GM23338 (cell line): ENCODE measurements around the gene IGSF10. TPM values are rescaled to one million over a fixed set of nuclear protein-coding genes. Genes with fewer than 3 reads are reported as not detected.

Experiments
- ATAC-seq: fragments of 200-7000 bp; cut with Tn5 transposase; 3 replicates; pipeline ENCODE4 v1.9.1; 2020
- DNase-seq: peaks from one replicate; pipeline ENCODE4 v3.0.0-alpha.2; 2015; ENCODE audit warnings: low spot score
- H2AFZ ChIP-seq: fragments of 200-600 bp; sonication (generic); 2 replicates; pipeline ENCODE4 v1.8.0; 2016; ENCODE audit warnings: antibody characterized with exemption, mild to moderate bottlenecking, moderate library complexity
- H3F3A ChIP-seq: fragments of 200-600 bp; sonication (generic); replicated peaks from 2 replicates; pipeline ENCODE4 v1.8.0; 2017; ENCODE audit warnings: antibody characterized with exemption, mixed run types, low read depth
- H3K27ac ChIP-seq: fragments of 200-600 bp; sonication (generic); 2 replicates; pipeline ENCODE4 v1.6.1; 2016; ENCODE audit warnings: low read depth
- H3K27me3 ChIP-seq: fragments of 200-600 bp; sonication (generic); 2 replicates; pipeline ENCODE4 v1.8.0; 2016; ENCODE audit warnings: mild to moderate bottlenecking, mixed run types, moderate library complexity; ENCODE audit not compliant: insufficient read depth
- H3K36me3 ChIP-seq: fragments of 200-600 bp; sonication (generic); 2 replicates; pipeline ENCODE4 v1.8.0; 2016; ENCODE audit warnings: mild to moderate bottlenecking; ENCODE audit not compliant: insufficient read depth
- H3K4me1 ChIP-seq: fragments of 200-600 bp; sonication (generic); 2 replicates; pipeline ENCODE4 v1.8.0; 2016; ENCODE audit warnings: mild to moderate bottlenecking, moderate library complexity; ENCODE audit not compliant: insufficient read depth
- H3K4me2 ChIP-seq: fragments of 200-600 bp; sonication (generic); 2 replicates; pipeline ENCODE4 v1.7.1; 2017; ENCODE audit warnings: mixed run types
- H3K4me3 ChIP-seq: fragments of 200-600 bp; sonication (generic); 2 replicates; pipeline ENCODE4 v1.6.1; 2016; ENCODE audit warnings: mixed run types
- H3K79me2 ChIP-seq: fragments of 200-600 bp; sonication (generic); replicated peaks from 2 replicates; pipeline ENCODE4 v1.8.0; 2017; ENCODE audit warnings: mild to moderate bottlenecking; ENCODE audit not compliant: insufficient read depth
- H3K9me2 ChIP-seq: fragments of 200-600 bp; sonication (generic); 2 replicates; pipeline ENCODE4 v1.8.0; 2017; ENCODE audit not compliant: insufficient read depth
- H4K20me1 ChIP-seq: fragments of 200-600 bp; sonication (generic); replicated peaks from 2 replicates; pipeline ENCODE4 v1.8.0; 2017; ENCODE audit warnings: mild to moderate bottlenecking; ENCODE audit not compliant: insufficient read depth
- H3K27ac Mint-ChIP-seq: 2 replicates; pipeline ENCODE4 v1.8.0; 2020; ENCODE audit warnings: inconsistent platforms, mild to moderate bottlenecking, moderate library complexity, mixed read lengths
- H3K27me3 Mint-ChIP-seq: 3 replicates; pipeline ENCODE4 v1.8.0; 2022; ENCODE audit warnings: low read depth, mild to moderate bottlenecking, moderate library complexity, mixed read lengths, inconsistent platforms; ENCODE audit not compliant: insufficient read depth, poor library complexity
- H3K36me3 Mint-ChIP-seq: 3 replicates; pipeline ENCODE4 v1.8.0; 2021; ENCODE audit warnings: low read depth, mild to moderate bottlenecking, inconsistent platforms, moderate library complexity, mixed read lengths
- H3K4me1 Mint-ChIP-seq: 3 replicates; pipeline ENCODE4 v1.8.0; 2020; ENCODE audit warnings: mild to moderate bottlenecking, inconsistent platforms, mixed read lengths
- H3K4me3 Mint-ChIP-seq: 3 replicates; pipeline ENCODE4 v1.8.0; 2021; ENCODE audit warnings: moderate library complexity, mild to moderate bottlenecking, inconsistent platforms, mixed read lengths
- H3K9me3 Mint-ChIP-seq: 3 replicates; pipeline ENCODE4 v1.8.0; 2020; ENCODE audit warnings: moderate library complexity, mild to moderate bottlenecking, inconsistent platforms, mixed read lengths
- CREB1 ChIP-seq: fragments of 250-450 bp; sonication (Bioruptor Pico); IDR thresholded peaks from 2 replicates; pipeline ENCODE4 v1.5.0; 2020; ENCODE audit warnings: low read depth, mild to moderate bottlenecking, moderate library complexity
- EZH2 ChIP-seq: fragments of 200-600 bp; sonication (generic); IDR thresholded peaks from one replicate; pipeline ENCODE4 v1.8.0; 2017; ENCODE audit warnings: antibody characterized with exemption, mild to moderate bottlenecking, low read depth; ENCODE audit not compliant: unreplicated experiment
- EZH2phosphoT487 ChIP-seq: fragments of 200-600 bp; sonication (generic); IDR thresholded peaks from one replicate; pipeline ENCODE4 v1.8.1; 2018; ENCODE audit warnings: antibody characterized with exemption; ENCODE audit not compliant: unreplicated experiment
- NANOG ChIP-seq: IDR thresholded peaks from 2 replicates; pipeline ENCODE4 v1.6.1; 2016; ENCODE audit warnings: antibody characterized with exemption, borderline replicate concordance
- POLR2AphosphoS5 ChIP-seq: IDR thresholded peaks from 2 replicates; pipeline ENCODE4 v1.6.1; 2016; ENCODE audit warnings: antibody characterized with exemption, low read depth
- STAT1 ChIP-seq: IDR thresholded peaks from one replicate; pipeline ENCODE4 v1.6.1; 2016; ENCODE audit warnings: antibody characterized with exemption; ENCODE audit not compliant: unreplicated experiment
- ZNF331 ChIP-seq: fragments of 250-450 bp; sonication (Bioruptor Pico); IDR thresholded peaks from 2 replicates; pipeline ENCODE4 v1.5.0; 2020; ENCODE audit warnings: low read depth, mild to moderate bottlenecking, moderate library complexity
- polyA plus RNA-seq: library from polyadenylated mRNA; unstranded; fragments of >200 nt; fragmentation: Nextera tagmentation; extraction: Ambion mirVana; gene quantifications from 2 replicates; pipeline ENCODE4 v1.2.1, GENCODE V29; 2016
- total RNA-seq: library from RNA; depleted of rRNA; stranded (reverse); fragments of >200 nt; shearing (Covaris generic); gene quantifications from 2 replicates; pipeline ENCODE4 v1.2.3, GENCODE V29; 2014
- TF ChIP-seq, protein P1 (sequence below): fragments of 250-450 bp; sonication (Bioruptor Pico); IDR thresholded peaks from 2 replicates; pipeline ENCODE4 v1.5.0; 2020; ENCODE audit warnings: mild to moderate bottlenecking, moderate library complexity
- TF ChIP-seq, protein P2 (sequence below): IDR thresholded peaks from 2 replicates; pipeline ENCODE4 v1.6.1; 2016; ENCODE audit warnings: antibody characterized with exemption
- TF ChIP-seq, protein P3 (sequence below): IDR thresholded peaks from one replicate; pipeline ENCODE4 v1.6.1; 2018; ENCODE audit warnings: antibody characterized with exemption; ENCODE audit not compliant: unreplicated experiment
- TF ChIP-seq, protein P4 (sequence below), 2 experiments: fragments of 200-600 bp in 1 of 2; sonication (generic) in 1 of 2; conservative IDR thresholded peaks; 2 replicates each; pipeline versions ENCODE4 v1.5.1 to v1.6.1; 2016 to 2017; ENCODE audit warnings: antibody characterized with exemption in 2 of 2, low read depth in 2 of 2, mild to moderate bottlenecking in 2 of 2, moderate library complexity in 1 of 2

The IGSF10 gene
- total and polyA plus RNA-seq, 2 experiments from 2014 or later = 0.50 to 0.94 TPM

DNA sequence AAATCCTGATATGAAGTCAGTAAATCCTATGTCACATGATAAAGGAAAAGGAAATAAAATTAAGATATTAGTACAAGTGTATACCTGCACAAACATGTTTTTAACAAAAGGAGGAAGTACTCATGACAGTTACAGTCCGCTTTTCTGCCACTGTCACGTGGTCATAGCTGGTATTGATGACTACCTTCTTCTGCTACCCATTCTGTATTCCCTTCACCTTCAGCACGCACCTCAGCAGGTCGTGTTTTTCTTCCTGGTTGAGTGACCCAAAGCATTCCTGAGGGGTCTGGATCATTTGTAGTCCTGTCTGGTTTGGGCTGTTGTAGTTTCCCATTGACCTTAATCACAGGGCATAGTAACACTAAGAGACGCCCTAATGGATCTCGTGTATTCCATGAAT lies 41.1 kb downstream of the IGSF10 start (continued):
- TF ChIP-seq, protein P1, sequence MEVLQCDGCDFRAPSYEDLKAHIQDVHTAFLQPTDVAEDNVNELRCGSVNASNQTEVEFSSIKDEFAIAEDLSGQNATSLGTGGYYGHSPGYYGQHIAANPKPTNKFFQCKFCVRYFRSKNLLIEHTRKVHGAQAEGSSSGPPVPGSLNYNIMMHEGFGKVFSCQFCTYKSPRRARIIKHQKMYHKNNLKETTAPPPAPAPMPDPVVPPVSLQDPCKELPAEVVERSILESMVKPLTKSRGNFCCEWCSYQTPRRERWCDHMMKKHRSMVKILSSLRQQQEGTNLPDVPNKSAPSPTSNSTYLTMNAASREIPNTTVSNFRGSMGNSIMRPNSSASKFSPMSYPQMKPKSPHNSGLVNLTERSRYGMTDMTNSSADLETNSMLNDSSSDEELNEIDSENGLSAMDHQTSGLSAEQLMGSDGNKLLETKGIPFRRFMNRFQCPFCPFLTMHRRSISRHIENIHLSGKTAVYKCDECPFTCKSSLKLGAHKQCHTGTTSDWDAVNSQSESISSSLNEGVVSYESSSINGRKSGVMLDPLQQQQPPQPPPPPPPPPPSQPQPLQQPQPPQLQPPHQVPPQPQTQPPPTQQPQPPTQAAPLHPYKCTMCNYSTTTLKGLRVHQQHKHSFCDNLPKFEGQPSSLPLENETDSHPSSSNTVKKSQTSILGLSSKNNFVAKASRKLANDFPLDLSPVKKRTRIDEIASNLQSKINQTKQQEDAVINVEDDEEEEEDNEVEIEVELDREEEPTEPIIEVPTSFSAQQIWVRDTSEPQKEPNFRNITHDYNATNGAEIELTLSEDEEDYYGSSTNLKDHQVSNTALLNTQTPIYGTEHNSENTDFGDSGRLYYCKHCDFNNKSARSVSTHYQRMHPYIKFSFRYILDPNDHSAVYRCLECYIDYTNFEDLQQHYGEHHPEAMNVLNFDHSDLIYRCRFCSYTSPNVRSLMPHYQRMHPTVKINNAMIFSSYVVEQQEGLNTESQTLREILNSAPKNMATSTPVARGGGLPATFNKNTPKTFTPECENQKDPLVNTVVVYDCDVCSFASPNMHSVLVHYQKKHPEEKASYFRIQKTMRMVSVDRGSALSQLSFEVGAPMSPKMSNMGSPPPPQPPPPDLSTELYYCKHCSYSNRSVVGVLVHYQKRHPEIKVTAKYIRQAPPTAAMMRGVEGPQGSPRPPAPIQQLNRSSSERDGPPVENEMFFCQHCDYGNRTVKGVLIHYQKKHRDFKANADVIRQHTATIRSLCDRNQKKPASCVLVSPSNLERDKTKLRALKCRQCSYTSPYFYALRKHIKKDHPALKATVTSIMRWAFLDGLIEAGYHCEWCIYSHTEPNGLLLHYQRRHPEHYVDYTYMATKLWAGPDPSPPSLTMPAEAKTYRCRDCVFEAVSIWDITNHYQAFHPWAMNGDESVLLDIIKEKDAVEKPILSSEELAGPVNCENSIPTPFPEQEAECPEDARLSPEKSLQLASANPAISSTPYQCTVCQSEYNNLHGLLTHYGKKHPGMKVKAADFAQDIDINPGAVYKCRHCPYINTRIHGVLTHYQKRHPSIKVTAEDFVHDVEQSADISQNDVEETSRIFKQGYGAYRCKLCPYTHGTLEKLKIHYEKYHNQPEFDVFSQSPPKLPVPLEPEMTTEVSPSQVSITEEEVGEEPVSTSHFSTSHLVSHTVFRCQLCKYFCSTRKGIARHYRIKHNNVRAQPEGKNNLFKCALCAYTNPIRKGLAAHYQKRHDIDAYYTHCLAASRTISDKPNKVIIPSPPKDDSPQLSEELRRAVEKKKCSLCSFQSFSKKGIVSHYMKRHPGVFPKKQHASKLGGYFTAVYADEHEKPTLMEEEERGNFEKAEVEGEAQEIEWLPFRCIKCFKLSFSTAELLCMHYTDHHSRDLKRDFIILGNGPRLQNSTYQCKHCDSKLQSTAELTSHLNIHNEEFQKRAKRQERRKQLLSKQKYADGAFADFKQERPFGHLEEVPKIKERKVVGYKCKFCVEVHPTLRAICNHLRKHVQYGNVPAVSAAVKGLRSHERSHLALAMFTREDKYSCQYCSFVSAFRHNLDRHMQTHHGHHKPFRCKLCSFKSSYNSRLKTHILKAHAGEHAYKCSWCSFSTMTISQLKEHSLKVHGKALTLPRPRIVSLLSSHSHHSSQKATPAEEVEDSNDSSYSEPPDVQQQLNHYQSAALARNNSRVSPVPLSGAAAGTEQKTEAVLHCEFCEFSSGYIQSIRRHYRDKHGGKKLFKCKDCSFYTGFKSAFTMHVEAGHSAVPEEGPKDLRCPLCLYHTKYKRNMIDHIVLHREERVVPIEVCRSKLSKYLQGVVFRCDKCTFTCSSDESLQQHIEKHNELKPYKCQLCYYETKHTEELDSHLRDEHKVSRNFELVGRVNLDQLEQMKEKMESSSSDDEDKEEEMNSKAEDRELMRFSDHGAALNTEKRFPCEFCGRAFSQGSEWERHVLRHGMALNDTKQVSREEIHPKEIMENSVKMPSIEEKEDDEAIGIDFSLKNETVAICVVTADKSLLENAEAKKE (CRISPR knock-in tag) = no peak
- TF ChIP-seq EZH2phosphoT487 (no peak), ZNF331 (CRISPR knock-in tag) (no peak)
- TF ChIP-seq, protein P2, sequence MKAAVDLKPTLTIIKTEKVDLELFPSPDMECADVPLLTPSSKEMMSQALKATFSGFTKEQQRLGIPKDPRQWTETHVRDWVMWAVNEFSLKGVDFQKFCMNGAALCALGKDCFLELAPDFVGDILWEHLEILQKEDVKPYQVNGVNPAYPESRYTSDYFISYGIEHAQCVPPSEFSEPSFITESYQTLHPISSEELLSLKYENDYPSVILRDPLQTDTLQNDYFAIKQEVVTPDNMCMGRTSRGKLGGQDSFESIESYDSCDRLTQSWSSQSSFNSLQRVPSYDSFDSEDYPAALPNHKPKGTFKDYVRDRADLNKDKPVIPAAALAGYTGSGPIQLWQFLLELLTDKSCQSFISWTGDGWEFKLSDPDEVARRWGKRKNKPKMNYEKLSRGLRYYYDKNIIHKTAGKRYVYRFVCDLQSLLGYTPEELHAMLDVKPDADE = no peak

DNA sequence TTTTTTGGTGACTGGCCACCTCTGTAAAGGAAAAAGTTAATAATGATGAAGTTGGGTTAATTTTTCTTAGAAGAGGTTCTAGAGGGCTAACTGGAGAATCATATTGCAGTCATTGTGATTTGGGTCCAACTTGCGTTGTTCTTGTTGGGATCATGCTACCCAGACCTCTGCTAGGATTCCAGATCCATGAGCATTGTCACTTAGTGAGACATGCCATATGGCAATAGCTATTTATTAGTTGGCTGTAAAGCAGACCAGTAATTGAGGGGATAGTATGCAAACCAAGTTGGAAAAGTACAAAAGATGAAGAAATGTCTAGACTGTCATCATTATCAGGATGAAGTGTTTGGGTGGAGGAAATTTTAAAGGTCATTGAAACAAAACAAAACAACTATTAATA lies 45.6 kb downstream of the IGSF10 start:
- no peaks in the 10 kb centered on the region for H3K9me3 Mint-ChIP-seq
- ATAC-seq = no peak
- H3K36me3 ChIP-seq = peaks cover 2% of the 10 kb centered on the region; the same call in 1 of the 2 replicates
- TF ChIP-seq, protein P3, sequence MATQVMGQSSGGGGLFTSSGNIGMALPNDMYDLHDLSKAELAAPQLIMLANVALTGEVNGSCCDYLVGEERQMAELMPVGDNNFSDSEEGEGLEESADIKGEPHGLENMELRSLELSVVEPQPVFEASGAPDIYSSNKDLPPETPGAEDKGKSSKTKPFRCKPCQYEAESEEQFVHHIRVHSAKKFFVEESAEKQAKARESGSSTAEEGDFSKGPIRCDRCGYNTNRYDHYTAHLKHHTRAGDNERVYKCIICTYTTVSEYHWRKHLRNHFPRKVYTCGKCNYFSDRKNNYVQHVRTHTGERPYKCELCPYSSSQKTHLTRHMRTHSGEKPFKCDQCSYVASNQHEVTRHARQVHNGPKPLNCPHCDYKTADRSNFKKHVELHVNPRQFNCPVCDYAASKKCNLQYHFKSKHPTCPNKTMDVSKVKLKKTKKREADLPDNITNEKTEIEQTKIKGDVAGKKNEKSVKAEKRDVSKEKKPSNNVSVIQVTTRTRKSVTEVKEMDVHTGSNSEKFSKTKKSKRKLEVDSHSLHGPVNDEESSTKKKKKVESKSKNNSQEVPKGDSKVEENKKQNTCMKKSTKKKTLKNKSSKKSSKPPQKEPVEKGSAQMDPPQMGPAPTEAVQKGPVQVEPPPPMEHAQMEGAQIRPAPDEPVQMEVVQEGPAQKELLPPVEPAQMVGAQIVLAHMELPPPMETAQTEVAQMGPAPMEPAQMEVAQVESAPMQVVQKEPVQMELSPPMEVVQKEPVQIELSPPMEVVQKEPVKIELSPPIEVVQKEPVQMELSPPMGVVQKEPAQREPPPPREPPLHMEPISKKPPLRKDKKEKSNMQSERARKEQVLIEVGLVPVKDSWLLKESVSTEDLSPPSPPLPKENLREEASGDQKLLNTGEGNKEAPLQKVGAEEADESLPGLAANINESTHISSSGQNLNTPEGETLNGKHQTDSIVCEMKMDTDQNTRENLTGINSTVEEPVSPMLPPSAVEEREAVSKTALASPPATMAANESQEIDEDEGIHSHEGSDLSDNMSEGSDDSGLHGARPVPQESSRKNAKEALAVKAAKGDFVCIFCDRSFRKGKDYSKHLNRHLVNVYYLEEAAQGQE = no peak
- TF ChIP-seq, protein P2 = no peak
- no peak for TF ChIP-seq POLR2AphosphoS5
- no peak for TF ChIP-seq NANOG
- TF ChIP-seq ZNF331 (CRISPR knock-in tag) = no peak
- no peak for TF ChIP-seq EZH2
- TF ChIP-seq CREB1 (CRISPR knock-in tag) = no peak
- TF ChIP-seq EZH2phosphoT487 = no peak
- TF ChIP-seq STAT1 = no peak
- TF ChIP-seq, protein P4, sequence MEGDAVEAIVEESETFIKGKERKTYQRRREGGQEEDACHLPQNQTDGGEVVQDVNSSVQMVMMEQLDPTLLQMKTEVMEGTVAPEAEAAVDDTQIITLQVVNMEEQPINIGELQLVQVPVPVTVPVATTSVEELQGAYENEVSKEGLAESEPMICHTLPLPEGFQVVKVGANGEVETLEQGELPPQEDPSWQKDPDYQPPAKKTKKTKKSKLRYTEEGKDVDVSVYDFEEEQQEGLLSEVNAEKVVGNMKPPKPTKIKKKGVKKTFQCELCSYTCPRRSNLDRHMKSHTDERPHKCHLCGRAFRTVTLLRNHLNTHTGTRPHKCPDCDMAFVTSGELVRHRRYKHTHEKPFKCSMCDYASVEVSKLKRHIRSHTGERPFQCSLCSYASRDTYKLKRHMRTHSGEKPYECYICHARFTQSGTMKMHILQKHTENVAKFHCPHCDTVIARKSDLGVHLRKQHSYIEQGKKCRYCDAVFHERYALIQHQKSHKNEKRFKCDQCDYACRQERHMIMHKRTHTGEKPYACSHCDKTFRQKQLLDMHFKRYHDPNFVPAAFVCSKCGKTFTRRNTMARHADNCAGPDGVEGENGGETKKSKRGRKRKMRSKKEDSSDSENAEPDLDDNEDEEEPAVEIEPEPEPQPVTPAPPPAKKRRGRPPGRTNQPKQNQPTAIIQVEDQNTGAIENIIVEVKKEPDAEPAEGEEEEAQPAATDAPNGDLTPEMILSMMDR (conservative IDR thresholded peaks at IDR 0.05; ENCODE audit: low read depth in 2 of 2) = no peak

More for the DNA sequence above, 45.6 kb downstream of the IGSF10 start:
- H3K27ac ChIP-seq = no peak overlapping the region
- H4K20me1 ChIP-seq = no peaks in the 10 kb centered on the region
- no peaks in the 10 kb centered on the region for H3F3A ChIP-seq
- H3K4me3 Mint-ChIP-seq = no peak overlapping the region
- H3K4me1 Mint-ChIP-seq = no peaks in the 10 kb centered on the region
- no peak overlapping the region for H2AFZ ChIP-seq
- no peaks in the 10 kb centered on the region for H3K4me1 ChIP-seq
- DNase-seq = no peak
- H3K9me2 ChIP-seq = no peaks in the 10 kb centered on the region
- no peak overlapping the region for H3K27ac Mint-ChIP-seq
- peaks cover 3% of the 10 kb centered on the region for H3K27me3 Mint-ChIP-seq
- no peak overlapping the region for H3K4me3 ChIP-seq
- H3K27me3 ChIP-seq = no peaks in the 10 kb centered on the region
- peaks cover 28% of the 10 kb centered on the region; the same call in 2 of the 3 replicates for H3K36me3 Mint-ChIP-seq
- no peaks in the 10 kb centered on the region for H3K79me2 ChIP-seq
- no peak overlapping the region for H3K4me2 ChIP-seq
